AML-193 (cell line): ENCODE data around the gene SPRED2.

Experiments used
- DNase-seq, 2 experiments: peaks; one replicate each; lab custom pipeline; 2025; lab: John Stamatoyannopoulos, UW

The SPRED2 gene

GRCh38 chr2:65364986-65365733 is 67.2 kb downstream of the SPRED2 start:
- DNase-seq = no peak

- DNase-seq = no peak
These were observed 68.3 kb downstream of the SPRED2 start for GRCh38 chr2:65363879-65364666.

DNA sequence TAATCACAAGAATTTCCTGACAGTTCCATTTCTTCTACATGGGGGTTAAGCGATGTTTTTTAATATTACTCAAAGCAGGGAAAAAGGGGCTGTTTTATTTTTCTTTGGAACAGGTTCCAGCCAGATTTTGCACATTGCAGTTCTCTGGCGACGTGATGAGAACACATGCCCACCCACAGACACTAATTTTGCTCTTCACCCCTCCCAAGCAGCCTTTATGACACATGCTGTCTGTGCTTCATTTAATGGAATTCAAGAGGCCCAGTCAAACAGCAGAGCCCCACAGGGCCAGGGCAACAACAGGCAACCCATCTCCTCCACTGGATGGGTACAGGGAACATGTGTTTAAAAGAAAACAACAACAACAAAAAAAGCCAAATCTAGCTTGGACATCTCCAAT is 70.8 kb downstream of the SPRED2 start:
- no peak for DNase-seq

DNA sequence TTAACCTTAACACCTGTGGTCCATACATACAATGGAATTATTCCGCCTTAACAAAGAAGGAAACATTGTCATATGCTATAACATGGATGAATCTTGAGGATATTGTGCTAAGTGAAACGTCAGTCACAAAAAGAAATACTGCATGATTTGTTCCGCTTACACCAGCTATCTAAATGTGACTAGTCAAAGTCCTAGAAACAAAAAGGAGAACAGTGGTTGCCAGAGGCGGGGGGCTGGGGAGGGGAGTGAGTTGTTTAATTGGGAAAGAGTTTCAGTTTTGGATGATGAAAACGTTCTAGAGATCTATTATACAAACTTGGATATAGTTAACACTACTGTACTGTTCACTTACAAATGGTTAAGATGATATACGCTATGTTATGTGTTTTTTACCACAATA is 72.0 kb downstream of the SPRED2 start:
- no peak for DNase-seq

DNA sequence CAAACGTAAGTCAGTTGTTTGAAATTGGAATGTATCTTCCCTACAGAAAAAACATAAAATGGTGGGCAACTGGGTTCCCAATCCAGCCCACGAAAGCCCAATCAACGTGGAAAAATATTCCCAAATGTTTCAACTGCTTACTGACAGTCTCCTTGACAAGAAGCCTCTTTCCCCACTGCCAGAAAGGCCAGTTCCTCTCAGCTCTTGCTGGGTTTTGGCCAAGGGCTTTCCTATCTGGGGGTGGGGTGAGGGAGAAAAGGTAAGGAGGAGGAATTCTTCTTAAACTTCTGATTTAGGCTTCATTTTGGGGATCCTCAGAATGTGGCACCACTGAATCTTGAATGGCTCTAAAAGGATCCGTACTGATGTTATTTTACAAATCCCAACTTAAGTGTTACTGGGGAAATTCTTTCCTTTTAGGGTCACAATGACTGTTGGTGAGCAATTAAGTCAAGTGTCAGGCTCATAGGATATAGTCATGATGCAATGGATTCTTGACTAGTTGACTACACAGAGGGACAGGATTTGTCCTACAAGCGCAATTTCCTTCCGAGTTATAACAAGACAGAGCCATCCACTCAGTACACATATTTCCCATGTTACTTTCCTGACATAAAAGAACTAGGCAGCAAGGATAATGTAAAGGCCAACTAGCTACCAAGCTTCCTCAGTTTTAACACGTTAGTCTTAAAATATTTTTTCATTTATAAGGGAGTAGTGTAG is 73.6 kb downstream of the SPRED2 start:
- no peak for DNase-seq

- no peak for DNase-seq
These were observed 74.5 kb downstream of the SPRED2 start for GRCh38 chr2:65357959-65358294.

DNA sequence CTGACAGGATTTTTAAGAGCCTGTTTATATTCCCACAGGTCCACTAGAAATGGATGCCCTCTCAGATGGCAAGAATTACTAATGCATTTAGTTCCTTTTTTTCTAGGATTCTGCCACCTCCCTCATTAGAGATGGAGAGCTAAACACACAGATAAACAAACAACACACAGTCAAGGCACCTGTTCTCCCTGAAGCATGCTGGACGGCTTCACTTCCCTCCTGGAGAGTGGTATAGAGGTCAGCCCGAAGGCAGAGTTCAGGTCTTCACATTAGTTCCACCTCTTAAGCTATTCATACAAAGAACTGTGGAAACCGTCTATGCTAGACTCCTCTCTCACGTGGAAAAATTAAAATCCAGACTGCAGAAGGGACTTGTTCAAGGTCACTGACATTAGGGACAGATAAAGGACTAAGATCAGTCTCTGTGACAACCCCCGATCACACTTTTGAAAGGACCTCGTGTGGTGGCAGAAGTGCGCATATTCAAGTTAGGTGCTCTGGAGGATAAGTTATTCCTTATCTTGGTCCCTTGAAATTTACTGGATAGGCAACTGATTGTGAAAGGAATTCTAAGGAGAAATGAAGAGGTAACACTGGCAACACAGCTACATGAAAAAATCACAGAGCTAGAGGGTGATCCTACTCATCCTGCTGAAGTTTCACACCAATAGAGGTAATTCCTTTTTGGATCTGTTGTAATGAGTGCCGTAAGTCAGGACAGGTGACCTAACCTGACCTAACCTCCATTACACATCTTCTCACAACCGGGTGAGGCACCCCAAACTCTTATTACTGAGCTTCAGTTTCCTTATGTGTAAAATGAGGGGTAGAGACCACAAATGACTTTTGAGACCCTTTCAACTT is 75.1 kb downstream of the SPRED2 start:
- no peak for DNase-seq

DNA sequence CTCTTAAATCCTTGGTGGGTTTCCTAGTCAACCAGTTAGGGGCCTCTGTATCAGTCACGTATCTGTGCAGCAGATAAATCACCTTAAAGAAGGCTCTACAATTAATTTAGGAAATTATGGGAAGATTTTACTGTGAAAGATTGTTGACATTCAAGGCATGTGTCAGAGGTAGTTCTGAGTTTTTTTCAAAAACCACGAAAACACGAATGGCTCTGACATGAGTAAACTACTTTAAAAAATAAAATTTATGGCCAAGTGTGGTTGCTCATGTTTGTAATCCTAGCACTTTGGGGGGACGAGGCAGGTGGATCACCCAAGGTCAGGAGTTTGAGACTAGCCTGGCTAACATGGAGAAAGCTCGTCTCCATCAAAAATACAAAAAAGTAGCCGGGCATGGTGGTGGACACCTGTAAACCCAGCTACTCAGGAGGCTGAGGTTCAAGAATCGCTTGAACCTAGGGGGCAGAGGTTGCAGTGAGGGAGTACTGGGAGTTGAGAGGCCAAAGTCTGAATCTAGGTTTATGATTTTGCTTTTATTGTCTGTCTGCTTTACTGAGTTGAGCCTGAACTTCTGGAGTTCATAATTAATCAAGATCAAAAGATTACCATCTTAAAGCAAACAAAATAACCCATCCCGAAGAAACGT is 77.1 kb downstream of the SPRED2 start:
- DNase-seq = no peak

DNA sequence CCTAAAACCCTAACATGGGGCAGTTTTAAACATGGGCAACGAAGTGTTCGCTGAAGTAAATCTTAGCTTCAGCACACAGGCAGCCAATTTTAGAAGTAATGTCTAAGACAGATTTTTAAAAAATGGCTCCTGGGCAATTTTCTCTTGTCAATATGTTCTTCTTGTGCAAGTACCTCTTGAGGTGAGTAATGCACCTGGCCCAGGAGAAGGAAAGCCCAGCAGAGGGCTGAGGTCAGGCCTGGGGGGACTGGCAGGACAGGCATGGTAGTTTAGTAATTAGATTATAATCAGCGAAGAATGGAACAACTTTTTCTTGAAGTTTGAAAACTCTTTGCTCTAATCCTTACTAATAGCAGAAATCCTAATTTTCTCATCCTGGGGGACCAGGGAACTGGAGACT is 77.6 kb downstream of the SPRED2 start:
- DNase-seq = no peak

- no peak for DNase-seq
These were observed 78.5 kb downstream of the SPRED2 start for GRCh38 chr2:65353927-65354326.

DNA sequence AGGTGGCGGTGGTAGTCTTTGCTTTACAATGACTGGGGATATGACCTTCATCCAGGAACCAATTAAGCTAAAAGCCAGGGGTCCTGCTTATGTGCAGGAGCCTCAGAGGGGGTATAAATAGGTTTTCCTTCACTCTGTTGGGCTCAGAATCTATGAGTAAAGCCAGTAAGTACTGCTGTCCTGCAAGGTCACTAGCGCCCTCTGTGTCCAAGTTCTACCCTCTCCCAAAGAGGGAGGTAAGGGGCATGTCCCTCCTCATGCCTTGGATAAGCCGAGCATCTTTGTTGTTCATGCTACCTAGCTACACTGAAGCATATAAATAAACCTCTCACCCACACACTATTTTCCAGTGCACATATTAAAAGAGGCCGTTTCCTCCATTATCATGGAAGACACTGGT is 79.4 kb downstream of the SPRED2 start:
- DNase-seq = no peak

DNA sequence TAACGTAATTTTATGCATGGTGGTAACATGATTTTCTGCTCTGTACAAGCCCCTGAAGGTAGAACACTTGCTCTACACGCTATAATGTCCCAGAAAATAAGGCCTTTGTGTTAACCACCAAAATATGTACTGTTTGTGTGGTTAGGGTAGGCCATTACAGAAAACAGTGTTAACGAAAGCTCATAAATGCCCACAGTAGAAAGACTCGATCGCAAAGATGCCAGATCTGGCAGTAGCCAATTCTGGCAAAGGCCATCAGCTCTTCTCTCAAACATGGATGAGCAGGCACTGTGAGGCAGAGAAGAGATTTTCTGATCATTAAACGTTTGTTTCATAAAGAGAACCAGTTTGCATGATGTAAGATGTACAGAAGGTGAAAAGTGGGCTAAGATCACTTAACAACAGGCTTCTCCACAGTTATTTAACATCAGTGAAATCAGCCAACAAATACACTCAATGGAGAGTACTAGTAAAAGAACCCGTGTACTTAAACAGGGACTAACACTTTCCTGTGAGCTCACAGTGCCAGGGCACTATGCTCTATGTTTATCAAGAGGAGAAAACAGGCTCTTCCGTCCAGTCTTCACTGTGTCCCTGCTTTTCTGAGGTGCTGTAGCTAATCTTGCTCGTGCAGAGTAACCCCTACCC is 80.3 kb downstream of the SPRED2 start:
- DNase-seq = no peak

DNA sequence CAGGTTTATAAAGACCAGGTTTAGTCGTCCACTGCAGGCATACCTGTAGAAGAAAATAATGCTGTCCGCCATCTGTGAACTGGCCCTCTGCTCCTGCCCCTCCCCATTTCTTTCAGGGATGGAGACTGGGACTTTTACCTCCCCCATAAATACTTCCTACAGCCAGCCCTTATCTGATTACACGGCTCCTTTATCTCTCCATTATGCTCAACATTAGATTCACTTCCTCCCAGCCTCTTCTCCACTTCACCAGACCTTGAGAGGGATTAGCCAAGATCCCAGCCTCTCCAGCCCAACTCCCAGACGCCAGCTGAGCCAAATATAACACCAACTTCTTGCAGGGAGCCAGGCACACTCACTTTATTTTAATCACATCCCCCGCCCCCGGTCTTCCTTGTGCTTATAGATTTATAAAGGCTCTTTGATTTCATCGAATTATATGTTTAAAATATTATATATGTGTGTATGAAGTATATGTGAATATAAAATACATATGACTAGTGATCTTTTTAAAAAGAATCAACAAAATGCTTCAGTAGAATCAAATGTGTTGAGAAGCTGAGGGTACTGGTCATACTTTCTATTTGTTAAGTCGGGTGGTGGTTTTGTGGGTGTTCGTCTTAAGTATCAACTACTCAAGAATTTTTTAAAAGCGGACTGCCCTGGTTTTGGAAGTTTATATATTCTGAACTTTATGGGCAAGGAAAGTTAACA is 81.0 kb downstream of the SPRED2 start:
- no peak for DNase-seq

- peak; percentile 9 for DNase-seq
These were observed 81.7 kb downstream of the SPRED2 start for GRCh38 chr2:65350651-65351056.

DNA sequence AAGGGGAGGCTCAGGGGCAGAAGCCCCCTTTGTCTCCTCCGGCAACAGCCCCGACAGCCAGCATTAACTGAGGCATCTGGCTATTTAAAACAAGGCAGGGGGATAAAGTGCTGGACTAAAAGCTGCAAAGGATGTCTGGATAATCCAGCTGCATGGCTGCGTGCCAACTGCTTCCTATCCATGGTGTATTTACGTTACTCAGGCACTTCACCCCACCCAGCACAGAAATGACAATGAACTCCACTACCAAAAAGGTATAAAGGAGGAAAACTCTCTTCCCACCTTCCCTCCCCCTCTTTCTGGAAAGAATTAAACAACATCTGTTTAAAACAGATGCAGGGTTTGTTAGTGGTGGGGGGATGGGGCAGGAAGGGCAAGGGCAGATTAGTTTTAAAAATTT is 82.5 kb downstream of the SPRED2 start:
- DNase-seq = no peak

- DNase-seq = no peak
These were observed 84.5 kb downstream of the SPRED2 start for GRCh38 chr2:65347913-65348312.

- DNase-seq = no peak
These were observed 86.8 kb downstream of the SPRED2 start for GRCh38 chr2:65345631-65346030.

DNA sequence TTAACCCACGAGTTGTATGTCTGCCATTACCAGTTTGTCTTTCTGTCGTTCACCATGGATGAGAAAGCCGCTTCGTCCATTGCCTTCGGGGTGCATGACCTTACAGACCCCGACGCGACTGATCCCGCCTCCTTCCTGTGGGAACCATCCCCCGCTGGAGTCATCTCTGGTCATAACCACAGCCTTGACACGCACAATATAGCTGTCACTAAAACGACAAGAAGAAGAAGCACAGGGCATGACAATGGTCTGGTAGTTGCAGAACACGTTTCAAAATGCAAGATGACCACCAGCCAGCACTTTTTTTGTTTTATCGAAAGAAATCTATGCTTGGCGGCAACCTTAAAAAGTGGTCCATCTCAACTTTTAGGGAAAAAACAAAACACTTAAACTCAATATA is 87.7 kb downstream of the SPRED2 start:
- no peak for DNase-seq

DNA sequence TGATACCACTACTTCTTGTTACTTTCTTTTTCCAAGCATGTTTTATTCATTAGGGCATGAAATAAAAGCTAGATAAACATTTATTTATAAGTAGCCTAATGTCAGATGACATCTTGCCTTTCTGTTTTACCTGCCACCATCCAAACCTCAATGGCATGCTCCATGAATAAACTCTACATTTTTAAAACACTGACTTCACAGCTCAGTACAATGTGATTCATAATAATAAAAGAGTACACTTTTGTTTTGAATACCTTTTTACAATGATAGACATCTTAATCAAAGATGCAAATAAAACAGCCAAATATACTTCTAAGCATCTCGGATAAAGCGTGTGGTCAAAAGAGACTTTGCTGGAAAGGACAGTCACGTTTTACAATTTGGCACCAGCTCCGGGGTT is 88.2 kb downstream of the SPRED2 start:
- no peak for DNase-seq

GRCh38 chr2:65343386-65343785 is 89.0 kb downstream of the SPRED2 start:
- DNase-seq = no peak
